ENCODE results near the gene NCMAP. TPM values are rescaled to one million over a fixed set of nuclear protein-coding genes. Genes with fewer than 3 reads are reported as not detected.

NCMAP gene
- total and polyA plus RNA-seq, 2 experiments from 2014 or later: 0.17 to 0.23 TPM

DNA sequence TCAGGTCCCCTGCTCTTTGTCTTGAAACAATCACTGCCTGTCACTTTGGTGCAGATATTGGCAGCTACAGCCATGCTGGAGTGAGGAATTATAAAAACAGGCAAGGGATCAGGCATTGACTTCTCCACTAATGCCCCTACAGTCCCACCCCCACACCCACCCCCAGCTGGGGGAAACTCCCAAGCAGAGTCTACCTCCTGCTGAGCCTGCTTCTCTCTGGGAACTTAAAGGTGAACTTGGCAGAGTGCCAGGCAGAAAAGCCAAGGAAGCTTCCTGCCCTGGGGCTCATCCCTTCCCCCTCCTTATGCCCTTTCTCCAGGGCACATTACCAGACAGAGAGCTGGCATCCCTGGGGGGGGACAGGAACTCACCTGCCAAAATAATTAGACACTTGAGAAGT is 6.7 kb downstream of the NCMAP start:
- Mint-ChIP-seq H3K36me3 (ENCODE audit: low read depth) (peaks cover 3% of the 10 kb centered on the region; the same call in 2 of the 3 replicates), H3K27me3 (ENCODE audit: insufficient read depth, low read depth, poor library complexity) (peaks cover 5% of the 10 kb centered on the region), H3K4me1 (peaks cover 25% of the 10 kb centered on the region), H3K9me3 (peaks cover 17% of the 10 kb centered on the region), H3K4me3 (no peak overlapping the region; the same call in 2 of the 3 replicates), H3K27ac (no peak overlapping the region)
- ATAC-seq (no peak), DNase-seq (ENCODE audit: low spot score) (no peak)
- no peak overlapping the region for H3K4me3 ChIP-seq
- H2AFZ ChIP-seq: no peak overlapping the region
- H3K79me2 ChIP-seq (replicated peaks; ENCODE audit: insufficient read depth): no peaks in the 10 kb centered on the region
- H4K20me1 ChIP-seq (replicated peaks; ENCODE audit: insufficient read depth): no peaks in the 10 kb centered on the region
- no peaks in the 10 kb centered on the region for H3K27me3 ChIP-seq (ENCODE audit: insufficient read depth)
- no peaks in the 10 kb centered on the region for H3F3A ChIP-seq (replicated peaks; ENCODE audit: low read depth)
- H3K4me1 ChIP-seq (ENCODE audit: insufficient read depth): peaks cover 14% of the 10 kb centered on the region
- H3K27ac ChIP-seq (ENCODE audit: low read depth): no peak overlapping the region
- H3K9me2 ChIP-seq (ENCODE audit: insufficient read depth): 0 out of 2 replicates have a peak, but pooled peaks cover 2% of the 10 kb centered on the region
- TF ChIP-seq, protein P1, sequence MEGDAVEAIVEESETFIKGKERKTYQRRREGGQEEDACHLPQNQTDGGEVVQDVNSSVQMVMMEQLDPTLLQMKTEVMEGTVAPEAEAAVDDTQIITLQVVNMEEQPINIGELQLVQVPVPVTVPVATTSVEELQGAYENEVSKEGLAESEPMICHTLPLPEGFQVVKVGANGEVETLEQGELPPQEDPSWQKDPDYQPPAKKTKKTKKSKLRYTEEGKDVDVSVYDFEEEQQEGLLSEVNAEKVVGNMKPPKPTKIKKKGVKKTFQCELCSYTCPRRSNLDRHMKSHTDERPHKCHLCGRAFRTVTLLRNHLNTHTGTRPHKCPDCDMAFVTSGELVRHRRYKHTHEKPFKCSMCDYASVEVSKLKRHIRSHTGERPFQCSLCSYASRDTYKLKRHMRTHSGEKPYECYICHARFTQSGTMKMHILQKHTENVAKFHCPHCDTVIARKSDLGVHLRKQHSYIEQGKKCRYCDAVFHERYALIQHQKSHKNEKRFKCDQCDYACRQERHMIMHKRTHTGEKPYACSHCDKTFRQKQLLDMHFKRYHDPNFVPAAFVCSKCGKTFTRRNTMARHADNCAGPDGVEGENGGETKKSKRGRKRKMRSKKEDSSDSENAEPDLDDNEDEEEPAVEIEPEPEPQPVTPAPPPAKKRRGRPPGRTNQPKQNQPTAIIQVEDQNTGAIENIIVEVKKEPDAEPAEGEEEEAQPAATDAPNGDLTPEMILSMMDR (conservative IDR thresholded peaks at IDR 0.05; ENCODE audit: low read depth in 2 of 2): no peak
- TF ChIP-seq, protein P2, sequence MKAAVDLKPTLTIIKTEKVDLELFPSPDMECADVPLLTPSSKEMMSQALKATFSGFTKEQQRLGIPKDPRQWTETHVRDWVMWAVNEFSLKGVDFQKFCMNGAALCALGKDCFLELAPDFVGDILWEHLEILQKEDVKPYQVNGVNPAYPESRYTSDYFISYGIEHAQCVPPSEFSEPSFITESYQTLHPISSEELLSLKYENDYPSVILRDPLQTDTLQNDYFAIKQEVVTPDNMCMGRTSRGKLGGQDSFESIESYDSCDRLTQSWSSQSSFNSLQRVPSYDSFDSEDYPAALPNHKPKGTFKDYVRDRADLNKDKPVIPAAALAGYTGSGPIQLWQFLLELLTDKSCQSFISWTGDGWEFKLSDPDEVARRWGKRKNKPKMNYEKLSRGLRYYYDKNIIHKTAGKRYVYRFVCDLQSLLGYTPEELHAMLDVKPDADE (IDR thresholded peaks at IDR 0.05): no peak
- TF ChIP-seq CREB1 (CRISPR knock-in tag; IDR thresholded peaks at IDR 0.05; ENCODE audit: low read depth): no peak
- TF ChIP-seq, protein P3, sequence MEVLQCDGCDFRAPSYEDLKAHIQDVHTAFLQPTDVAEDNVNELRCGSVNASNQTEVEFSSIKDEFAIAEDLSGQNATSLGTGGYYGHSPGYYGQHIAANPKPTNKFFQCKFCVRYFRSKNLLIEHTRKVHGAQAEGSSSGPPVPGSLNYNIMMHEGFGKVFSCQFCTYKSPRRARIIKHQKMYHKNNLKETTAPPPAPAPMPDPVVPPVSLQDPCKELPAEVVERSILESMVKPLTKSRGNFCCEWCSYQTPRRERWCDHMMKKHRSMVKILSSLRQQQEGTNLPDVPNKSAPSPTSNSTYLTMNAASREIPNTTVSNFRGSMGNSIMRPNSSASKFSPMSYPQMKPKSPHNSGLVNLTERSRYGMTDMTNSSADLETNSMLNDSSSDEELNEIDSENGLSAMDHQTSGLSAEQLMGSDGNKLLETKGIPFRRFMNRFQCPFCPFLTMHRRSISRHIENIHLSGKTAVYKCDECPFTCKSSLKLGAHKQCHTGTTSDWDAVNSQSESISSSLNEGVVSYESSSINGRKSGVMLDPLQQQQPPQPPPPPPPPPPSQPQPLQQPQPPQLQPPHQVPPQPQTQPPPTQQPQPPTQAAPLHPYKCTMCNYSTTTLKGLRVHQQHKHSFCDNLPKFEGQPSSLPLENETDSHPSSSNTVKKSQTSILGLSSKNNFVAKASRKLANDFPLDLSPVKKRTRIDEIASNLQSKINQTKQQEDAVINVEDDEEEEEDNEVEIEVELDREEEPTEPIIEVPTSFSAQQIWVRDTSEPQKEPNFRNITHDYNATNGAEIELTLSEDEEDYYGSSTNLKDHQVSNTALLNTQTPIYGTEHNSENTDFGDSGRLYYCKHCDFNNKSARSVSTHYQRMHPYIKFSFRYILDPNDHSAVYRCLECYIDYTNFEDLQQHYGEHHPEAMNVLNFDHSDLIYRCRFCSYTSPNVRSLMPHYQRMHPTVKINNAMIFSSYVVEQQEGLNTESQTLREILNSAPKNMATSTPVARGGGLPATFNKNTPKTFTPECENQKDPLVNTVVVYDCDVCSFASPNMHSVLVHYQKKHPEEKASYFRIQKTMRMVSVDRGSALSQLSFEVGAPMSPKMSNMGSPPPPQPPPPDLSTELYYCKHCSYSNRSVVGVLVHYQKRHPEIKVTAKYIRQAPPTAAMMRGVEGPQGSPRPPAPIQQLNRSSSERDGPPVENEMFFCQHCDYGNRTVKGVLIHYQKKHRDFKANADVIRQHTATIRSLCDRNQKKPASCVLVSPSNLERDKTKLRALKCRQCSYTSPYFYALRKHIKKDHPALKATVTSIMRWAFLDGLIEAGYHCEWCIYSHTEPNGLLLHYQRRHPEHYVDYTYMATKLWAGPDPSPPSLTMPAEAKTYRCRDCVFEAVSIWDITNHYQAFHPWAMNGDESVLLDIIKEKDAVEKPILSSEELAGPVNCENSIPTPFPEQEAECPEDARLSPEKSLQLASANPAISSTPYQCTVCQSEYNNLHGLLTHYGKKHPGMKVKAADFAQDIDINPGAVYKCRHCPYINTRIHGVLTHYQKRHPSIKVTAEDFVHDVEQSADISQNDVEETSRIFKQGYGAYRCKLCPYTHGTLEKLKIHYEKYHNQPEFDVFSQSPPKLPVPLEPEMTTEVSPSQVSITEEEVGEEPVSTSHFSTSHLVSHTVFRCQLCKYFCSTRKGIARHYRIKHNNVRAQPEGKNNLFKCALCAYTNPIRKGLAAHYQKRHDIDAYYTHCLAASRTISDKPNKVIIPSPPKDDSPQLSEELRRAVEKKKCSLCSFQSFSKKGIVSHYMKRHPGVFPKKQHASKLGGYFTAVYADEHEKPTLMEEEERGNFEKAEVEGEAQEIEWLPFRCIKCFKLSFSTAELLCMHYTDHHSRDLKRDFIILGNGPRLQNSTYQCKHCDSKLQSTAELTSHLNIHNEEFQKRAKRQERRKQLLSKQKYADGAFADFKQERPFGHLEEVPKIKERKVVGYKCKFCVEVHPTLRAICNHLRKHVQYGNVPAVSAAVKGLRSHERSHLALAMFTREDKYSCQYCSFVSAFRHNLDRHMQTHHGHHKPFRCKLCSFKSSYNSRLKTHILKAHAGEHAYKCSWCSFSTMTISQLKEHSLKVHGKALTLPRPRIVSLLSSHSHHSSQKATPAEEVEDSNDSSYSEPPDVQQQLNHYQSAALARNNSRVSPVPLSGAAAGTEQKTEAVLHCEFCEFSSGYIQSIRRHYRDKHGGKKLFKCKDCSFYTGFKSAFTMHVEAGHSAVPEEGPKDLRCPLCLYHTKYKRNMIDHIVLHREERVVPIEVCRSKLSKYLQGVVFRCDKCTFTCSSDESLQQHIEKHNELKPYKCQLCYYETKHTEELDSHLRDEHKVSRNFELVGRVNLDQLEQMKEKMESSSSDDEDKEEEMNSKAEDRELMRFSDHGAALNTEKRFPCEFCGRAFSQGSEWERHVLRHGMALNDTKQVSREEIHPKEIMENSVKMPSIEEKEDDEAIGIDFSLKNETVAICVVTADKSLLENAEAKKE (CRISPR knock-in tag; IDR thresholded peaks at IDR 0.05): no peak
- TF ChIP-seq JUNB (IDR thresholded peaks at IDR 0.05; ENCODE audit: unreplicated experiment): no peak
- TF ChIP-seq ZNF331 (CRISPR knock-in tag; IDR thresholded peaks at IDR 0.05; ENCODE audit: low read depth): no peak
- TF ChIP-seq EZH2 (IDR thresholded peaks at IDR 0.05; ENCODE audit: low read depth, unreplicated experiment): no peak
- no peak for TF ChIP-seq EZH2phosphoT487 (IDR thresholded peaks at IDR 0.05; ENCODE audit: unreplicated experiment)
- TF ChIP-seq, protein P4, sequence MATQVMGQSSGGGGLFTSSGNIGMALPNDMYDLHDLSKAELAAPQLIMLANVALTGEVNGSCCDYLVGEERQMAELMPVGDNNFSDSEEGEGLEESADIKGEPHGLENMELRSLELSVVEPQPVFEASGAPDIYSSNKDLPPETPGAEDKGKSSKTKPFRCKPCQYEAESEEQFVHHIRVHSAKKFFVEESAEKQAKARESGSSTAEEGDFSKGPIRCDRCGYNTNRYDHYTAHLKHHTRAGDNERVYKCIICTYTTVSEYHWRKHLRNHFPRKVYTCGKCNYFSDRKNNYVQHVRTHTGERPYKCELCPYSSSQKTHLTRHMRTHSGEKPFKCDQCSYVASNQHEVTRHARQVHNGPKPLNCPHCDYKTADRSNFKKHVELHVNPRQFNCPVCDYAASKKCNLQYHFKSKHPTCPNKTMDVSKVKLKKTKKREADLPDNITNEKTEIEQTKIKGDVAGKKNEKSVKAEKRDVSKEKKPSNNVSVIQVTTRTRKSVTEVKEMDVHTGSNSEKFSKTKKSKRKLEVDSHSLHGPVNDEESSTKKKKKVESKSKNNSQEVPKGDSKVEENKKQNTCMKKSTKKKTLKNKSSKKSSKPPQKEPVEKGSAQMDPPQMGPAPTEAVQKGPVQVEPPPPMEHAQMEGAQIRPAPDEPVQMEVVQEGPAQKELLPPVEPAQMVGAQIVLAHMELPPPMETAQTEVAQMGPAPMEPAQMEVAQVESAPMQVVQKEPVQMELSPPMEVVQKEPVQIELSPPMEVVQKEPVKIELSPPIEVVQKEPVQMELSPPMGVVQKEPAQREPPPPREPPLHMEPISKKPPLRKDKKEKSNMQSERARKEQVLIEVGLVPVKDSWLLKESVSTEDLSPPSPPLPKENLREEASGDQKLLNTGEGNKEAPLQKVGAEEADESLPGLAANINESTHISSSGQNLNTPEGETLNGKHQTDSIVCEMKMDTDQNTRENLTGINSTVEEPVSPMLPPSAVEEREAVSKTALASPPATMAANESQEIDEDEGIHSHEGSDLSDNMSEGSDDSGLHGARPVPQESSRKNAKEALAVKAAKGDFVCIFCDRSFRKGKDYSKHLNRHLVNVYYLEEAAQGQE (IDR thresholded peaks at IDR 0.05; ENCODE audit: unreplicated experiment): no peak
- TF ChIP-seq STAT1 (IDR thresholded peaks at IDR 0.05; ENCODE audit: unreplicated experiment): no peak
- TF ChIP-seq POLR2AphosphoS5 (IDR thresholded peaks at IDR 0.05; ENCODE audit: low read depth): no peak
- TF ChIP-seq NANOG (IDR thresholded peaks at IDR 0.05; ENCODE audit: borderline replicate concordance): no peak
- no peak for TF ChIP-seq ZNF114 (CRISPR knock-in tag; IDR thresholded peaks at IDR 0.05)
- no peak overlapping the region for H3K4me2 ChIP-seq
- no peaks in the 10 kb centered on the region for H3K36me3 ChIP-seq (ENCODE audit: insufficient read depth)

Measured in GM23338 (cell line).